ENCODE results near the gene CRYGB.

DNA sequence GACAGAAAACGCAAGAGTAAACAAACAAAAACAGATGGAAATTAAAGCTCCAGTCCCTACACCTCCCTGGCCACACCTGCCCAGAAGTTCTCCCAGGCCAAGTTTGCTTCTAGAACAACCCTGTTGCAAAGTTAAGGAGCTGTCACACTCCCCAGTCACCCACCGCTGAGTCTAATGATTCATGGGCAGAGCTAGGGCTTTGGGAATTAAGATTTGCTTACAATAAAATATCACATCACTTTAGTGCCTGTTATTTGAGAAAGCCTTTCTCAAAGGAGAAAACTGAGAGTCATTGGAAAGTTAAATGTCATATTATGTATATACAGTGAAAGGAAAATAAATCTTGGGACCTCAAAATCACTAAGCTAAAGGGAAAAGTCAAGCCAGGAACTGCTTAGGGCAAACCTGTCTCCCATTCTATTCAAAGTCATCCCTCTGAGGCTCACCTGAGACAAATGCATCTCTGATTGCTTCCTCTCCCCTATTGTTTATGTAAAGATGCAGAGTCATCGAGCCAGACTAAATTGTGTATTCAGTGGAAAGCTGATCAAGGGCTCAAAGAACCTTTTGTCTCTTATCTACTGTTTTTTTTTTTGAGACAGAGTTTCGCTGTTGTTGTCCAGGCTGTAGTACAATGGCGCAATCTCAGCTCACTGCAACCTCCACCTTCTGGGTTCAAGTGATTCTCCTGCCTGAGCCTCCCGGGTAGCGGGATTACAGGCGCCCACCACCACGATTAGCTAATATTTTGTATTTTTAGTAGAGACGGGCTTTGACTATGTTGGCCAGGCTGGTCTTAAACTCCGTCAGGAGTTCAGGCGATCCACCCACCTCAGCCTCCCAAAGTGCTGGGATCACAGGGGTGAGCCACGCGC lies 2.8 kb downstream of the CRYGB start:
- no peak for TF ChIP-seq RFX5 (IDR thresholded peaks at IDR 0.05; ENCODE audit: low read length)
- TF ChIP-seq CTCF (IDR thresholded peaks at IDR 0.05): no peak
- no peak for TF ChIP-seq RAD21 (IDR thresholded peaks at IDR 0.05; ENCODE audit: low read length)
